ENCODE results near the gene SIAH3.

DNA sequence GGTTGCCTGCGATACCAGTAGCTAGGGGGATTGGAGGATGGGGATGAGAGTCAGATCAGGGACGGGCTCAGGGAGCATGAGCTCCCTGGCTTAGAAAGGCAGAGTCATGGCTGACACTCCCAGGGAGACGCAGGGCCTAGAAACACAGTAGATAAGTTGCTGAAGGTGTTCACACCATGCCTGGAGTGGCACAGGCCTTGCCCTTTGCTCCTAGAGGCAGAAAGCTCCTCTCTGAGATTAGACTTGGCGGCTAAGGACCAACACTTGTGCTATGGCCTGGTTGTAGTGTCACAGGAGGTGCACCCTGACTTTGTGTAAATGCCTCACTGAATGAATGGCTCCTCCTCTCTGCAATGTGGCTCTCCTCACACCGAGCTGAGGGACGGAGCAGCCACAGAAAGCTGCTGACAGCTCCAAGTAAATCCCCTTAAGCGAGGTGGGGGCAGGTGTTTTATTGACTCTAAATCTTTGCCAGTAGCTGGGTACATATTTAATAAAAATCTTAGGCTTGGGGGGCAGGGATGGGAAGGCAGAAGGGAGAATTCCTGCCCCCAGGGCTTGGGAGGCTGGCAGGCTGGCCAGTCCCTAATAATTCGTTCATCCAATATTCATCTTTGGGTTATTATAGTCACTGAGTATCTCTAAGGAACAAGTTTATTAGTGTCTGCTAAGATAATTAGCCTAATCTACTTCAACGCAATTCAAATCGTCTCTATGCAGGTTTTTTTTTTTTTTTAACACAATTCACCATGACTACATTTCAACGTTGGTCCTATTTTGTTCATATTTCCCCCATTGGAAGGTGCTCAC, 54.9 kb downstream of the SIAH3 start:
- TF ChIP-seq, protein P1, sequence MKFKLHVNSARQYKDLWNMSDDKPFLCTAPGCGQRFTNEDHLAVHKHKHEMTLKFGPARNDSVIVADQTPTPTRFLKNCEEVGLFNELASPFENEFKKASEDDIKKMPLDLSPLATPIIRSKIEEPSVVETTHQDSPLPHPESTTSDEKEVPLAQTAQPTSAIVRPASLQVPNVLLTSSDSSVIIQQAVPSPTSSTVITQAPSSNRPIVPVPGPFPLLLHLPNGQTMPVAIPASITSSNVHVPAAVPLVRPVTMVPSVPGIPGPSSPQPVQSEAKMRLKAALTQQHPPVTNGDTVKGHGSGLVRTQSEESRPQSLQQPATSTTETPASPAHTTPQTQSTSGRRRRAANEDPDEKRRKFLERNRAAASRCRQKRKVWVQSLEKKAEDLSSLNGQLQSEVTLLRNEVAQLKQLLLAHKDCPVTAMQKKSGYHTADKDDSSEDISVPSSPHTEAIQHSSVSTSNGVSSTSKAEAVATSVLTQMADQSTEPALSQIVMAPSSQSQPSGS (CRISPR knock-in tag; IDR thresholded peaks at IDR 0.05): no peak
- TF ChIP-seq MCM2 (IDR thresholded peaks at IDR 0.05; ENCODE audit: low read depth): no peak
- TF ChIP-seq, protein P2, sequence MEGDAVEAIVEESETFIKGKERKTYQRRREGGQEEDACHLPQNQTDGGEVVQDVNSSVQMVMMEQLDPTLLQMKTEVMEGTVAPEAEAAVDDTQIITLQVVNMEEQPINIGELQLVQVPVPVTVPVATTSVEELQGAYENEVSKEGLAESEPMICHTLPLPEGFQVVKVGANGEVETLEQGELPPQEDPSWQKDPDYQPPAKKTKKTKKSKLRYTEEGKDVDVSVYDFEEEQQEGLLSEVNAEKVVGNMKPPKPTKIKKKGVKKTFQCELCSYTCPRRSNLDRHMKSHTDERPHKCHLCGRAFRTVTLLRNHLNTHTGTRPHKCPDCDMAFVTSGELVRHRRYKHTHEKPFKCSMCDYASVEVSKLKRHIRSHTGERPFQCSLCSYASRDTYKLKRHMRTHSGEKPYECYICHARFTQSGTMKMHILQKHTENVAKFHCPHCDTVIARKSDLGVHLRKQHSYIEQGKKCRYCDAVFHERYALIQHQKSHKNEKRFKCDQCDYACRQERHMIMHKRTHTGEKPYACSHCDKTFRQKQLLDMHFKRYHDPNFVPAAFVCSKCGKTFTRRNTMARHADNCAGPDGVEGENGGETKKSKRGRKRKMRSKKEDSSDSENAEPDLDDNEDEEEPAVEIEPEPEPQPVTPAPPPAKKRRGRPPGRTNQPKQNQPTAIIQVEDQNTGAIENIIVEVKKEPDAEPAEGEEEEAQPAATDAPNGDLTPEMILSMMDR (IDR thresholded peaks at IDR 0.05 in 2 of 3, conservative IDR thresholded peaks at IDR 0.05 in 1 of 3; ENCODE audit: insufficient read depth in 2 of 3, low read depth in 1 of 3, low read length in 3 of 3): no peak
- TF ChIP-seq, protein P3, sequence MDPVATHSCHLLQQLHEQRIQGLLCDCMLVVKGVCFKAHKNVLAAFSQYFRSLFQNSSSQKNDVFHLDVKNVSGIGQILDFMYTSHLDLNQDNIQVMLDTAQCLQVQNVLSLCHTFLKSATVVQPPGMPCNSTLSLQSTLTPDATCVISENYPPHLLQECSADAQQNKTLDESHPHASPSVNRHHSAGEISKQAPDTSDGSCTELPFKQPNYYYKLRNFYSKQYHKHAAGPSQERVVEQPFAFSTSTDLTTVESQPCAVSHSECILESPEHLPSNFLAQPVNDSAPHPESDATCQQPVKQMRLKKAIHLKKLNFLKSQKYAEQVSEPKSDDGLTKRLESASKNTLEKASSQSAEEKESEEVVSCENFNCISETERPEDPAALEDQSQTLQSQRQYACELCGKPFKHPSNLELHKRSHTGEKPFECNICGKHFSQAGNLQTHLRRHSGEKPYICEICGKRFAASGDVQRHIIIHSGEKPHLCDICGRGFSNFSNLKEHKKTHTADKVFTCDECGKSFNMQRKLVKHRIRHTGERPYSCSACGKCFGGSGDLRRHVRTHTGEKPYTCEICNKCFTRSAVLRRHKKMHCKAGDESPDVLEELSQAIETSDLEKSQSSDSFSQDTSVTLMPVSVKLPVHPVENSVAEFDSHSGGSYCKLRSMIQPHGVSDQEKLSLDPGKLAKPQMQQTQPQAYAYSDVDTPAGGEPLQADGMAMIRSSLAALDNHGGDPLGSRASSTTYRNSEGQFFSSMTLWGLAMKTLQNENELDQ (CRISPR knock-in tag; IDR thresholded peaks at IDR 0.05; ENCODE audit: borderline replicate concordance): no peak
- no peak for TF ChIP-seq GTF2F1 (IDR thresholded peaks at IDR 0.05; ENCODE audit: low read depth, low read length)
- no peak for TF ChIP-seq ZBED1 (IDR thresholded peaks at IDR 0.05)
